Breast epithelium (tissue), 3 donors: ENCODE data around the gene ITGA2B.

Experiments used
- CTCF ChIP-seq, 3 donors: fragments of 450-650 bp; IDR thresholded peaks; one replicate each; pipeline ENCODE4 v1.5.1; 2016 to 2017; ENCODE audit warnings: antibody characterized with exemption in 3 of 3, mild to moderate bottlenecking in 3 of 3, moderate library complexity in 3 of 3
- POLR2A ChIP-seq: fragments of 450-650 bp; IDR thresholded peaks from one replicate; pipeline ENCODE4 v1.6.1; 2016; ENCODE audit warnings: antibody characterized with exemption, mild to moderate bottlenecking, moderate library complexity

DNA sequence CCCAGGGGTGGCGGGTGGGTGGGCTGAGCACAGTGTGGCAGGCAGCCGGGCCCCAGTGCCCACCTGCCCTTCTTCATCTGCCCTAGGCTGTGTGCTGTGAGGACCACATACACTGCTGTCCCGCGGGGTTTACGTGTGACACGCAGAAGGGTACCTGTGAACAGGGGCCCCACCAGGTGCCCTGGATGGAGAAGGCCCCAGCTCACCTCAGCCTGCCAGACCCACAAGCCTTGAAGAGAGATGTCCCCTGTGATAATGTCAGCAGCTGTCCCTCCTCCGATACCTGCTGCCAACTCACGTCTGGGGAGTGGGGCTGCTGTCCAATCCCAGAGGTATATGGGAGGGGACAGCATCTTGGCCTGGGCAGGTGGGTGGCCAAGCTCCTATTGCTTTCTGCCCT, 38.0 kb downstream of the ITGA2B start:
- TF ChIP-seq CTCF (IDR thresholded peaks at IDR 0.05) (no peak), POLR2A (no peak)
